ENCODE measurements around the gene SDS. TPM values are rescaled to one million over a fixed set of nuclear protein-coding genes. Genes with fewer than 3 reads are reported as not detected.

Gene SDS
- total RNA-seq, 1 donor from 2014 or later: 0.20 TPM

DNA sequence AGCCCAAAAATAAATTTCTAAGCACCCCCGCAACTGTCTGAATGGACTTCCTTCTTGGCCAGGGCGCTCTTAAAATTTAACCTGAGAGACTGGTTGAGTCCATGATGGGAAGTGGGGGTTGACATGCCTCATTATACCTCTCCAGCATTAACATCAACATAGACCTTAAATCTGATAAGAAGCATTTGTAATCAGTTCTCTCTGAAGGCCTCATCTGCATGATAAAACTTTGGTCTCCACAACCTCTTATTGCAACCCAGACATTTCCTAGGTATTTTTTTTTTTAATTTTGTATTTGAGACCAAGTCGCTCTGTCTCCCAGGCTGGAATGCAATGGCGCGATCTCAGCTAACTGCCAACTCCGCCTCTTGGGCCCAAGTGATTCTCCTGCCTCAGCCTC lies 58.4 kb downstream of the SDS start:
- ATAC-seq: no peak

Other genes with a start within 250 kb of the SDS start
- 46.6 TPM for gene DDX54, start 218.4 kb downstream of the SDS start, total RNA-seq
- gene RITA1, start 218.2 kb downstream of the SDS start, total RNA-seq: 11.0 TPM
- gene TPCN1, start 182.4 kb downstream of the SDS start, total RNA-seq: 35.2 TPM
- 16.8 TPM for gene SLC8B1, start 68.8 kb downstream of the SDS start, total RNA-seq
- 14.1 TPM for gene PLBD2, start 45.3 kb downstream of the SDS start, total RNA-seq
- 2.3 TPM for gene SDSL, start 18.5 kb upstream of the SDS start, total RNA-seq
- not detected for gene LHX5, start 68.0 kb upstream of the SDS start, total RNA-seq